Upper lobe of right lung (tissue), 1 donor: Measurements from ENCODE around the gene GDF7. TPM values are rescaled to one million over a fixed set of nuclear protein-coding genes. Genes with fewer than 3 reads are reported as not detected.
A peak's percentile ranks its signal among the peaks of the same experiment; 100 is the strongest.

ENCODE experiments used
- ATAC-seq: fragments of 200-7000 bp; cut with Tn5 transposase; one replicate; pipeline ENCODE4 v1.9.1; 2020; ENCODE audit warnings: mild to moderate bottlenecking, moderate library complexity
- DNase-seq: peaks from one replicate; pipeline ENCODE4 v3.0.0-alpha.2; 2020
- H3K27ac ChIP-seq: fragments of 200-600 bp; one replicate; pipeline ENCODE4 v1.8.0; 2022
- H3K27me3 ChIP-seq: fragments of 200-600 bp; one replicate; pipeline ENCODE4 v1.8.0; 2022; ENCODE audit warnings: mild to moderate bottlenecking
- H3K36me3 ChIP-seq: fragments of 200-600 bp; one replicate; pipeline ENCODE4 v1.8.0; 2022
- H3K4me1 ChIP-seq: fragments of 200-600 bp; one replicate; pipeline ENCODE4 v1.8.0; 2022
- H3K4me3 ChIP-seq: fragments of 200-600 bp; one replicate; pipeline ENCODE4 v1.8.0; 2022; ENCODE audit warnings: mild to moderate bottlenecking
- H3K9me3 ChIP-seq: fragments of 200-600 bp; one replicate; pipeline ENCODE4 v1.8.0; 2022
- CTCF ChIP-seq: fragments of 200-600 bp; IDR thresholded peaks from one replicate; pipeline ENCODE4 v1.8.0; 2022; ENCODE audit warnings: antibody characterized with exemption
- intact Hi-C: fragments of 100-400 bp; cut with DNase I; formaldehyde crosslinking; loops from one replicate; pipeline ENCODE4 v1.11.0; 2022
- total RNA-seq: library from RNA; stranded (reverse); fragmentation: NEBNext Ultra II Directional; extraction: Animal tissue kit (Norgen Biotek cat#: 25700); gene quantifications from one replicate; pipeline ENCODE4 v1.2.1, GENCODE V29; 2021
- donor health status: DM: no; HTN: yes; CAD: no; lungs with severe emphysema.

Gene GDF7
- total RNA-seq, 1 donor from 2014 or later = 0.72 TPM

GRCh38 chr2:20634507-20635112, 32.3 kb upstream of the GDF7 start:
- peaks cover 17% of the 10 kb centered on the region for H3K36me3 ChIP-seq
- no peak for TF ChIP-seq CTCF
- peaks cover 24% of the 10 kb centered on the region for H3K4me1 ChIP-seq
- intact Hi-C loops = loop anchor here (10.0 kb wide), 1 partner anchor 190 kb away; the partner anchor contains the start of gene RHOB
- no peak overlapping the region for H3K4me3 ChIP-seq
- no peaks in the 10 kb centered on the region for H3K27me3 ChIP-seq
- H3K27ac ChIP-seq = peak overlapping the region; percentile 70
- ATAC-seq = peak; percentile 1
- no peak for DNase-seq
- no peaks in the 10 kb centered on the region for H3K9me3 ChIP-seq

- ATAC-seq (no peak), DNase-seq (no peak)
- no peak overlapping the region for H3K4me3 ChIP-seq
- H3K9me3 ChIP-seq = no peaks in the 10 kb centered on the region
- peaks cover 21% of the 10 kb centered on the region for H3K36me3 ChIP-seq
- H3K27ac ChIP-seq = peak overlapping the region; percentile 70
- H3K27me3 ChIP-seq = no peaks in the 10 kb centered on the region
- intact Hi-C loops = loop anchor here (10.0 kb wide), 1 partner anchor 190 kb away; the partner anchor contains the start of gene RHOB
- H3K4me1 ChIP-seq = peaks cover 24% of the 10 kb centered on the region
- no peak for TF ChIP-seq CTCF
These were observed 31.8 kb upstream of the GDF7 start for GRCh38 chr2:20635113-20635510.

GRCh38 chr2:20635675-20636584, 31.0 kb upstream of the GDF7 start:
- peak overlapping the region; percentile 70 for H3K27ac ChIP-seq
- H3K36me3 ChIP-seq = peaks cover 30% of the 10 kb centered on the region
- H3K4me3 ChIP-seq = no peak overlapping the region
- no peaks in the 10 kb centered on the region for H3K27me3 ChIP-seq
- intact Hi-C loops = loop anchor here (10.0 kb wide), 1 partner anchor 191 kb away; the partner anchor contains the start of gene RHOB
- peak; percentile 85 for ATAC-seq
- DNase-seq = peak; percentile 90
- no peaks in the 10 kb centered on the region for H3K9me3 ChIP-seq
- H3K4me1 ChIP-seq = peaks cover 24% of the 10 kb centered on the region
- TF ChIP-seq CTCF = peak; percentile 89

GRCh38 chr2:20637147-20637546, 29.8 kb upstream of the GDF7 start:
- no peaks in the 10 kb centered on the region for H3K9me3 ChIP-seq
- intact Hi-C loops = loop anchor here (10.0 kb wide), 1 partner anchor 192 kb away; the partner anchor contains the start of gene RHOB
- no peak overlapping the region for H3K27ac ChIP-seq
- no peak for DNase-seq
- no peaks in the 10 kb centered on the region for H3K27me3 ChIP-seq
- no peak overlapping the region for H3K4me3 ChIP-seq
- ATAC-seq = no peak
- peaks cover 42% of the 10 kb centered on the region for H3K36me3 ChIP-seq
- peaks cover 24% of the 10 kb centered on the region for H3K4me1 ChIP-seq
- no peak for TF ChIP-seq CTCF

- no peak overlapping the region for H3K4me3 ChIP-seq
- TF ChIP-seq CTCF = no peak
- no peak for ATAC-seq
- H3K27me3 ChIP-seq = no peaks in the 10 kb centered on the region
- H3K4me1 ChIP-seq = peaks cover 23% of the 10 kb centered on the region
- no peaks in the 10 kb centered on the region for H3K9me3 ChIP-seq
- no peak overlapping the region for H3K27ac ChIP-seq
- DNase-seq = no peak
- peaks cover 48% of the 10 kb centered on the region for H3K36me3 ChIP-seq
- intact Hi-C loops = loop anchor here (10.0 kb wide), 1 partner anchor 193 kb away; the partner anchor contains the start of gene RHOB
These were observed 28.9 kb upstream of the GDF7 start for GRCh38 chr2:20638014-20638413.
